Measurements from ENCODE around the gene MYT1. TPM values are rescaled to one million over a fixed set of nuclear protein-coding genes. Genes with fewer than 3 reads are reported as not detected.

MYT1 gene
- total RNA-seq, 1 experiment from 2014 or later, result 2.0 TPM

DNA sequence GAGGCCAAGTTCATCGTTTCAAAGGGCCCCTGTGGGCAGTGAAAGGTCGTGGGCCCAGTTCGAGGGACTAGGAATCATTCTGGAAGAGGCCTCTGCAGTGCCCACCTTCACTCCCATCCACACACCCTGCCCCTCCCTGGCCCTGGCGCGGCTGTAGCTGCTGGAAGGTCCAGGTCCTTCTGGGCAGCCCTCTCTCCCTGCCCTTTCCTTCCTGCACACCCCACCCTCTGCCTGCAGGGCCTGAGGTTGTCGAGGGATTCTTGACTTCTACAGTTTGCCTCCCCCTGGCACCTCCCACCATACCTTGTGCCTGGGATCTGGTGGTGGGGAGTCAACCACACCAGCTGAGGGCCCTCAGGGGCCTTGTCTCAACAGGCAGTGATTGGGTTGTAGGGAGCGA lies 4.5 kb upstream of the MYT1 start:
- H3K4me3 Mint-ChIP-seq, result no peak overlapping the region
- peaks cover 37% of the 10 kb centered on the region for H3K27me3 Mint-ChIP-seq (ENCODE audit: low read depth)
- peaks cover 59% of the 10 kb centered on the region for H3K4me1 Mint-ChIP-seq
- no peak overlapping the region for H3K27ac Mint-ChIP-seq
- no peaks in the 10 kb centered on the region for H3K9me3 Mint-ChIP-seq
- H3K36me3 Mint-ChIP-seq, result no peaks in the 10 kb centered on the region
- DNase-seq (ENCODE audit: low spot score) (no peak), ATAC-seq (no peak)
- TF ChIP-seq NFYB (CRISPR knock-in tag; conservative IDR thresholded peaks at IDR 0.05; ENCODE audit: low read depth) (no peak), RELA (CRISPR knock-in tag; IDR thresholded peaks at IDR 0.05; ENCODE audit: borderline replicate concordance) (no peak), GRHL2 (CRISPR knock-in tag; IDR thresholded peaks at IDR 0.05; ENCODE audit: insufficient replicate concordance, severe bottlenecking) (no peak), EMX1 (CRISPR knock-in tag; IDR thresholded peaks at IDR 0.05) (no peak), ZNF416 (CRISPR knock-in tag; IDR thresholded peaks at IDR 0.05) (no peak), ZNF423 (CRISPR knock-in tag; IDR thresholded peaks at IDR 0.05) (no peak), NR1H2 (CRISPR knock-in tag; IDR thresholded peaks at IDR 0.05) (no peak)
- TF ChIP-seq, protein P1, sequence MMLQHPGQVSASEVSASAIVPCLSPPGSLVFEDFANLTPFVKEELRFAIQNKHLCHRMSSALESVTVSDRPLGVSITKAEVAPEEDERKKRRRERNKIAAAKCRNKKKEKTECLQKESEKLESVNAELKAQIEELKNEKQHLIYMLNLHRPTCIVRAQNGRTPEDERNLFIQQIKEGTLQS (CRISPR knock-in tag; conservative IDR thresholded peaks at IDR 0.05), result no peak
- TF ChIP-seq, protein P2, sequence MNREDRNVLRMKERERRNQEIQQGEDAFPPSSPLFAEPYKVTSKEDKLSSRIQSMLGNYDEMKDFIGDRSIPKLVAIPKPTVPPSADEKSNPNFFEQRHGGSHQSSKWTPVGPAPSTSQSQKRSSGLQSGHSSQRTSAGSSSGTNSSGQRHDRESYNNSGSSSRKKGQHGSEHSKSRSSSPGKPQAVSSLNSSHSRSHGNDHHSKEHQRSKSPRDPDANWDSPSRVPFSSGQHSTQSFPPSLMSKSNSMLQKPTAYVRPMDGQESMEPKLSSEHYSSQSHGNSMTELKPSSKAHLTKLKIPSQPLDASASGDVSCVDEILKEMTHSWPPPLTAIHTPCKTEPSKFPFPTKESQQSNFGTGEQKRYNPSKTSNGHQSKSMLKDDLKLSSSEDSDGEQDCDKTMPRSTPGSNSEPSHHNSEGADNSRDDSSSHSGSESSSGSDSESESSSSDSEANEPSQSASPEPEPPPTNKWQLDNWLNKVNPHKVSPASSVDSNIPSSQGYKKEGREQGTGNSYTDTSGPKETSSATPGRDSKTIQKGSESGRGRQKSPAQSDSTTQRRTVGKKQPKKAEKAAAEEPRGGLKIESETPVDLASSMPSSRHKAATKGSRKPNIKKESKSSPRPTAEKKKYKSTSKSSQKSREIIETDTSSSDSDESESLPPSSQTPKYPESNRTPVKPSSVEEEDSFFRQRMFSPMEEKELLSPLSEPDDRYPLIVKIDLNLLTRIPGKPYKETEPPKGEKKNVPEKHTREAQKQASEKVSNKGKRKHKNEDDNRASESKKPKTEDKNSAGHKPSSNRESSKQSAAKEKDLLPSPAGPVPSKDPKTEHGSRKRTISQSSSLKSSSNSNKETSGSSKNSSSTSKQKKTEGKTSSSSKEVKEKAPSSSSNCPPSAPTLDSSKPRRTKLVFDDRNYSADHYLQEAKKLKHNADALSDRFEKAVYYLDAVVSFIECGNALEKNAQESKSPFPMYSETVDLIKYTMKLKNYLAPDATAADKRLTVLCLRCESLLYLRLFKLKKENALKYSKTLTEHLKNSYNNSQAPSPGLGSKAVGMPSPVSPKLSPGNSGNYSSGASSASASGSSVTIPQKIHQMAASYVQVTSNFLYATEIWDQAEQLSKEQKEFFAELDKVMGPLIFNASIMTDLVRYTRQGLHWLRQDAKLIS (CRISPR knock-in tag; IDR thresholded peaks at IDR 0.05; ENCODE audit: borderline replicate concordance), result no peak
- TF ChIP-seq, protein P3, sequence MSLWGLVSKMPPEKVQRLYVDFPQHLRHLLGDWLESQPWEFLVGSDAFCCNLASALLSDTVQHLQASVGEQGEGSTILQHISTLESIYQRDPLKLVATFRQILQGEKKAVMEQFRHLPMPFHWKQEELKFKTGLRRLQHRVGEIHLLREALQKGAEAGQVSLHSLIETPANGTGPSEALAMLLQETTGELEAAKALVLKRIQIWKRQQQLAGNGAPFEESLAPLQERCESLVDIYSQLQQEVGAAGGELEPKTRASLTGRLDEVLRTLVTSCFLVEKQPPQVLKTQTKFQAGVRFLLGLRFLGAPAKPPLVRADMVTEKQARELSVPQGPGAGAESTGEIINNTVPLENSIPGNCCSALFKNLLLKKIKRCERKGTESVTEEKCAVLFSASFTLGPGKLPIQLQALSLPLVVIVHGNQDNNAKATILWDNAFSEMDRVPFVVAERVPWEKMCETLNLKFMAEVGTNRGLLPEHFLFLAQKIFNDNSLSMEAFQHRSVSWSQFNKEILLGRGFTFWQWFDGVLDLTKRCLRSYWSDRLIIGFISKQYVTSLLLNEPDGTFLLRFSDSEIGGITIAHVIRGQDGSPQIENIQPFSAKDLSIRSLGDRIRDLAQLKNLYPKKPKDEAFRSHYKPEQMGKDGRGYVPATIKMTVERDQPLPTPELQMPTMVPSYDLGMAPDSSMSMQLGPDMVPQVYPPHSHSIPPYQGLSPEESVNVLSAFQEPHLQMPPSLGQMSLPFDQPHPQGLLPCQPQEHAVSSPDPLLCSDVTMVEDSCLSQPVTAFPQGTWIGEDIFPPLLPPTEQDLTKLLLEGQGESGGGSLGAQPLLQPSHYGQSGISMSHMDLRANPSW (CRISPR knock-in tag; conservative IDR thresholded peaks at IDR 0.05; ENCODE audit: low read depth), result no peak
- TF ChIP-seq, protein P4, sequence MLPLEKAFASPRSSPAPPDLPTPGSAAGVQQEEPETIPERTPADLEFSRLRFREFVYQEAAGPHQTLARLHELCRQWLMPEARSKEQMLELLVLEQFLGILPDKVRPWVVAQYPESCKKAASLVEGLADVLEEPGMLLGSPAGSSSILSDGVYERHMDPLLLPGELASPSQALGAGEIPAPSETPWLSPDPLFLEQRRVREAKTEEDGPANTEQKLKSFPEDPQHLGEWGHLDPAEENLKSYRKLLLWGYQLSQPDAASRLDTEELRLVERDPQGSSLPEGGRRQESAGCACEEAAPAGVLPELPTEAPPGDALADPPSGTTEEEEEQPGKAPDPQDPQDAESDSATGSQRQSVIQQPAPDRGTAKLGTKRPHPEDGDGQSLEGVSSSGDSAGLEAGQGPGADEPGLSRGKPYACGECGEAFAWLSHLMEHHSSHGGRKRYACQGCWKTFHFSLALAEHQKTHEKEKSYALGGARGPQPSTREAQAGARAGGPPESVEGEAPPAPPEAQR (CRISPR knock-in tag; IDR thresholded peaks at IDR 0.05), result no peak
- ChIA-PET CTCF (interaction anchor here (2.7 kb wide), 1 partner anchor 57 kb away, joined by 6 read pairs; no protein-coding TSS in a partner anchor), POLR2A (no interaction called here)

DNA sequence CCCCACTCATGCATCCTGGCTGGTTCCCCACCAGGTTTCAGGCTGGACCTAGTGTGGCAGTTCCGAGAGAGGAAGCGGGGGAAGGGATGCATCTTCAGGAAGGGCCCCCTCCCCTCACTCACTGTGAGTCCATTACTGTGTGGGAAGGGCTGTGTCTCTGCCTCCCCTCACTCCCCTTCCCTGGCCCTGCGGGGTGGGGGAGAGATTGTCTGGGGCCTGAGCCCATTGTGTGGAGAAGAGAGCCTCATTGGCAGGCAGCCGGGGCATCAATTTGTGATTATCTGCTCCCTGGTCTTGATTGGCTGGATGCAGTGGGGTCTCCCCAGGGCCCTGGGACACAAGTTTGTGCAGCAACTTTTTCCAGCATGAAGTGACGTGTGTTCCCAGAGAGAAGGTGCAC lies 4.1 kb upstream of the MYT1 start:
- peaks cover 37% of the 10 kb centered on the region for H3K27me3 Mint-ChIP-seq (ENCODE audit: low read depth)
- H3K4me3 Mint-ChIP-seq, result no peak overlapping the region
- no peaks in the 10 kb centered on the region for H3K36me3 Mint-ChIP-seq
- ChIA-PET CTCF (interaction anchor here (2.7 kb wide), 1 partner anchor 58 kb away, joined by 6 read pairs; no protein-coding TSS in a partner anchor), POLR2A (no interaction called here)
- no peaks in the 10 kb centered on the region for H3K9me3 Mint-ChIP-seq
- no peak for TF ChIP-seq ESRRA (CRISPR knock-in tag; IDR thresholded peaks at IDR 0.05; ENCODE audit: borderline replicate concordance)
- TF ChIP-seq, protein P5, sequence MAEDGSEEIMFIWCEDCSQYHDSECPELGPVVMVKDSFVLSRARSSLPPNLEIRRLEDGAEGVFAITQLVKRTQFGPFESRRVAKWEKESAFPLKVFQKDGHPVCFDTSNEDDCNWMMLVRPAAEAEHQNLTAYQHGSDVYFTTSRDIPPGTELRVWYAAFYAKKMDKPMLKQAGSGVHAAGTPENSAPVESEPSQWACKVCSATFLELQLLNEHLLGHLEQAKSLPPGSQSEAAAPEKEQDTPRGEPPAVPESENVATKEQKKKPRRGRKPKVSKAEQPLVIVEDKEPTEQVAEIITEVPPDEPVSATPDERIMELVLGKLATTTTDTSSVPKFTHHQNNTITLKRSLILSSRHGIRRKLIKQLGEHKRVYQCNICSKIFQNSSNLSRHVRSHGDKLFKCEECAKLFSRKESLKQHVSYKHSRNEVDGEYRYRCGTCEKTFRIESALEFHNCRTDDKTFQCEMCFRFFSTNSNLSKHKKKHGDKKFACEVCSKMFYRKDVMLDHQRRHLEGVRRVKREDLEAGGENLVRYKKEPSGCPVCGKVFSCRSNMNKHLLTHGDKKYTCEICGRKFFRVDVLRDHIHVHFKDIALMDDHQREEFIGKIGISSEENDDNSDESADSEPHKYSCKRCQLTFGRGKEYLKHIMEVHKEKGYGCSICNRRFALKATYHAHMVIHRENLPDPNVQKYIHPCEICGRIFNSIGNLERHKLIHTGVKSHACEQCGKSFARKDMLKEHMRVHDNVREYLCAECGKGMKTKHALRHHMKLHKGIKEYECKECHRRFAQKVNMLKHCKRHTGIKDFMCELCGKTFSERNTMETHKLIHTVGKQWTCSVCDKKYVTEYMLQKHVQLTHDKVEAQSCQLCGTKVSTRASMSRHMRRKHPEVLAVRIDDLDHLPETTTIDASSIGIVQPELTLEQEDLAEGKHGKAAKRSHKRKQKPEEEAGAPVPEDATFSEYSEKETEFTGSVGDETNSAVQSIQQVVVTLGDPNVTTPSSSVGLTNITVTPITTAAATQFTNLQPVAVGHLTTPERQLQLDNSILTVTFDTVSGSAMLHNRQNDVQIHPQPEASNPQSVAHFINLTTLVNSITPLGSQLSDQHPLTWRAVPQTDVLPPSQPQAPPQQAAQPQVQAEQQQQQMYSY (CRISPR knock-in tag; IDR thresholded peaks at IDR 0.05), result 0 out of 2 replicates have a peak, but pooled peaks have one; percentile 35
- no peak overlapping the region for H3K27ac Mint-ChIP-seq
- DNase-seq (ENCODE audit: low spot score), result no peak
- ATAC-seq, result peak; percentile 23; the same call in 1 of the 2 replicates
- peaks cover 63% of the 10 kb centered on the region for H3K4me1 Mint-ChIP-seq
